ENCODE results near the gene CACNA1H. TPM values are rescaled to one million over a fixed set of nuclear protein-coding genes. Genes with fewer than 3 reads are reported as not detected.

The CACNA1H gene
- polyA plus RNA-seq, 10 donors: 30.7 to 52.0 (median 36.2) TPM

- no peak for DNase-seq
These were observed 4.2 kb downstream of the CACNA1H start for GRCh38 chr16:1156983-1157638.

GRCh38 chr16:1157639-1158455 is 4.9 kb downstream of the CACNA1H start:
- no peak for DNase-seq

GRCh38 chr16:1158456-1159324 is 5.8 kb downstream of the CACNA1H start:
- DNase-seq: peak in 1 of 3 donors; percentile 65

- DNase-seq: peak in 2 of 3 donors; percentile 58 to 63
These were observed 6.5 kb downstream of the CACNA1H start for GRCh38 chr16:1159325-1159972.

GRCh38 chr16:1159973-1160772 is 7.3 kb downstream of the CACNA1H start:
- DNase-seq: no peak

- no peak for DNase-seq
These were observed 8.0 kb downstream of the CACNA1H start for GRCh38 chr16:1160773-1161348.

- no peak for DNase-seq
These were observed 10.0 kb downstream of the CACNA1H start for GRCh38 chr16:1162701-1163566.

- DNase-seq: no peak
These were observed 10.7 kb downstream of the CACNA1H start for GRCh38 chr16:1163567-1164055.

GRCh38 chr16:1164382-1164781 is 11.5 kb downstream of the CACNA1H start:
- no peak for DNase-seq

GRCh38 chr16:1164975-1165374 is 12.1 kb downstream of the CACNA1H start:
- DNase-seq: no peak

- DNase-seq: no peak
These were observed 12.6 kb downstream of the CACNA1H start for GRCh38 chr16:1165511-1165910.

GRCh38 chr16:1167276-1168107 is 14.6 kb downstream of the CACNA1H start:
- DNase-seq: no peak

- no peak for DNase-seq
These were observed 15.9 kb downstream of the CACNA1H start for GRCh38 chr16:1168837-1169236.

- no peak for DNase-seq
These were observed 16.6 kb downstream of the CACNA1H start for GRCh38 chr16:1169285-1170075.

- DNase-seq: no peak
These were observed 17.1 kb downstream of the CACNA1H start for GRCh38 chr16:1170076-1170418.

- no peak for DNase-seq
These were observed 18.1 kb downstream of the CACNA1H start for GRCh38 chr16:1171001-1171400.

- DNase-seq: no peak
These were observed 19.0 kb downstream of the CACNA1H start for GRCh38 chr16:1171854-1172428.
